ENCODE measurements around the gene ACER2. TPM values are rescaled to one million over a fixed set of nuclear protein-coding genes. Genes with fewer than 3 reads are reported as not detected.

Gene ACER2
- total and polyA plus RNA-seq, 2 of the 8 experiments (the other 6 are each of a cell fraction or from before 2014, with no cell fraction given), result 7.4 to 8.8 TPM

GRCh38 chr9:19378647-19379046 lies 30.2 kb upstream of the ACER2 start:
- Histone ChIP-seq H3K9ac (replicated peaks in 1 of 4; ENCODE audit: extremely low read depth in 1 of 4, low read depth in 3 of 4, low read length in 3 of 4) (peak overlapping the region; percentile 34 to 97 (median 96); a peak in 6 of 7 replicates), H3K4me1 (replicated peaks in 1 of 4; ENCODE audit: control insufficient read depth in 3 of 4, insufficient read depth in 4 of 4, low read length in 3 of 4) (peaks cover 0 to 7% (median 2%) of the 10 kb centered on the region in 4 experiments; a peak in 2 of 7 replicates), H2BK120ac (replicated peaks; ENCODE audit: low read depth, low read length) (no peak overlapping the region), H4K20me1 (replicated peaks in 1 of 2; ENCODE audit: control insufficient read depth in 1 of 2, insufficient read depth in 2 of 2, low read length in 2 of 2) (peaks cover 5 to 14% of the 10 kb centered on the region in 2 experiments), H3K79me2 (ENCODE audit: control insufficient read depth in 1 of 2, insufficient read depth in 2 of 2, low read length in 2 of 2) (peaks cover 7 to 39% of the 10 kb centered on the region in 2 experiments; a peak in 3 of 4 replicates), H3K79me1 (ENCODE audit: low read depth, low read length) (no peaks in the 10 kb centered on the region), H2BK12ac (ENCODE audit: low read depth, low read length) (no peak overlapping the region), H3K14ac (ENCODE audit: insufficient read length) (no peak overlapping the region), H4K8ac (ENCODE audit: extremely low read depth, insufficient read depth, low read length) (no peak overlapping the region), H3K27me3 (replicated peaks in 1 of 4; ENCODE audit: control insufficient read depth in 3 of 4, extremely low read depth in 1 of 4, insufficient read depth in 3 of 4, low read length in 3 of 4) (no peaks in the 10 kb centered on the region), H3K56ac (replicated peaks; ENCODE audit: insufficient read length, low read depth, low read length) (no peak overlapping the region), H3K27ac (ENCODE audit: low read depth, low read length) (no peak overlapping the region), H3K36me3 (ENCODE audit: control insufficient read depth in 2 of 4, insufficient read depth in 4 of 4, low read length in 3 of 4) (peaks cover 22 to 60% (median 51%) of the 10 kb centered on the region in 4 experiments), H3K4ac (replicated peaks; ENCODE audit: insufficient read length, low read depth, low read length) (no peak overlapping the region), H4K91ac (replicated peaks; ENCODE audit: insufficient read length, low read length) (no peak overlapping the region), H3K9me3 (ENCODE audit: insufficient read depth in 2 of 2, low read depth in 1 of 2, low read length in 1 of 2) (no peaks in the 10 kb centered on the region), H3K23ac (ENCODE audit: insufficient read length) (no peak overlapping the region), H3K4me3 (ENCODE audit: extremely low read depth in 1 of 4, insufficient read depth in 2 of 4, low read depth in 3 of 4, low read length in 4 of 4) (peak overlapping the region; percentile 75 to 99 (median 84)), H4K5ac (ENCODE audit: insufficient read length, low read depth, low read length) (no peak overlapping the region), H2AK5ac (ENCODE audit: low read depth, low read length) (no peak overlapping the region), H3K18ac (ENCODE audit: extremely low read depth, low read length) (no peak overlapping the region), H2BK20ac (ENCODE audit: low read length) (no peak overlapping the region), H2BK15ac (ENCODE audit: low read length) (no peak overlapping the region), H2AFZ (ENCODE audit: low read length) (no peak overlapping the region), H3K23me2 (ENCODE audit: low read depth, low read length) (peaks cover 9% of the 10 kb centered on the region), H3K4me2 (ENCODE audit: insufficient read depth in 1 of 2, low read depth in 2 of 2, low read length in 2 of 2) (peak overlapping the region; percentile 75 to 78), H2BK5ac (ENCODE audit: low read depth, low read length) (no peak overlapping the region)
- no peak for DNase-seq (ENCODE audit: low read depth in 1 of 2, low spot score in 2 of 2)
- no peak for FAIRE-seq
- ChIA-PET CTCF (ENCODE audit: partially characterized antibody) (no interaction called here), POLR2A (ENCODE audit: partially characterized antibody) (interaction anchor here (0.7 to 6.5 kb wide), 21 partner anchors 9 to 305 kb away, joined by 3 to 113 read pairs (median 15); partner anchors contain the start of genes ACER2 and DENND4C)
- 69% methylated on average over 7 of the region's 7 CpGs; no CpG with 5 or more reads in 1 of the 2 experiments for WGBS, 2 experiments (ENCODE audit: extremely low coverage in 1 of 2, insufficient coverage in 1 of 2, insufficient read length in 1 of 2, insufficient replicate concordance in 2 of 2, low coverage in 1 of 2, low lambda C conversion rate in 2 of 2, missing lambda C conversion rate in 1 of 2)
- TF ChIP-seq POLR2A (IDR thresholded peaks at IDR 0.05; ENCODE audit: control extremely low read depth in 1 of 2, low read depth in 2 of 2, low read length in 2 of 2) (peak in 1 of 2 experiments; percentile 4; a peak in 1 of 3 replicates), SAP30 (IDR thresholded peaks at IDR 0.05; ENCODE audit: insufficient read depth, insufficient replicate concordance, low read length) (no peak), SP1 (IDR thresholded peaks at IDR 0.05; ENCODE audit: low read depth, low read length) (0 out of 2 replicates have a peak, but pooled peaks have one; percentile 21)

All from H1 (cell line).